GM21717 (cell line): ENCODE results near the gene C3orf22.
"Not testable (repeated sequence)": the region's sequence is repeated elsewhere in the genome, so short reads cannot be mapped to it uniquely, and the experiment has no call there.

Experiments
- ATAC-seq: cut with Tn5 transposase; IDR thresholded peaks from one replicate; pipeline ENCODE4 v1.9.1; 2021; ENCODE audit warnings: mild to moderate bottlenecking, moderate library complexity; ENCODE audit not compliant: unreplicated experiment

Gene C3orf22, protein sequence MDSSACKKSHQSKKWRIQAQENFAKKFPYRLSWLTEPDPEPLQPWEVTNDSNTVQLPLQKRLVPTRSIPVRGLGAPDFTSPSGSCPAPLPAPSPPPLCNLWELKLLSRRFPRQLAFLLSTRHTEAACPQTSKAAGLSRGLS

DNA sequence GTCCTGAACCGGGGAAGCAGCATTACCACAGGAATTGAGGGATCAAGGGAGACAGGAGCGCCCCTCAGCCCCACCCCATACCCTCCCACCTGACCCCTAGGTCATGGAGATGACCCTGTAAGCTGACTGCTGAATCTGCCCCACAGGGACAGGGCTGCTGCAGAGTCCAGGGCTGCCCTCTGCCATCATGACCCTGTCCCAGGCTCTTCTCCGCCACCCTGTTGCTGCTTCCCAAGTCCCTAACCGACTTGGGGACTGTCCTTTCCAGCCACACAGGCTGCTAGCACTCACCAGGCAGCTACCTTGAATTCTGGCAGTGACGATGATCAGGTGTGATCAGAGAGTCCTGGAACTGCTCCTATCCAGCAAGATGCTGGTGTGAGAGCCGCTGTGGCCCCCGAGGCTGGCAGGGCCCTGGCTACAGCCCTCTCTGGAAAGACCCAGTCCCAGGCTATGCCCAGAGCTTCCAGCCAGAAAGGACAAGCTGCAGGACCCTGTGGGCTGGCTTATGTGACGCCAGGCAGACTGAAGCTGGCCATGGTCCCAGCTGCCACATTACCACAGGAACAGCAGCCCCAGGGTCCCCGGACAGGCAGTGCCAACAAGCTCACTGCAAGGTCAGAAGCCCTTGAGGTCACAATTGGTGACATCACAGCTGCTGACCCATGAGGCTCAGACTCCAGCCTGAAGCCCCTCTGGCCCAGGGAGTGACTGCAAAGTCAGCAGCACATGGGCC lies at the start of gene C3orf22:
Gene C3orf22, minus strand, starts transcription at position 597 of the 736 bp plus-strand sequence. CDS start 5,542 bp downstream, outside the sequence.
- ATAC-seq, result no peak

- no peak for ATAC-seq
Measured at GRCh38 chr3:126607214-126607908, 48.6 kb upstream of the C3orf22 start.

DNA sequence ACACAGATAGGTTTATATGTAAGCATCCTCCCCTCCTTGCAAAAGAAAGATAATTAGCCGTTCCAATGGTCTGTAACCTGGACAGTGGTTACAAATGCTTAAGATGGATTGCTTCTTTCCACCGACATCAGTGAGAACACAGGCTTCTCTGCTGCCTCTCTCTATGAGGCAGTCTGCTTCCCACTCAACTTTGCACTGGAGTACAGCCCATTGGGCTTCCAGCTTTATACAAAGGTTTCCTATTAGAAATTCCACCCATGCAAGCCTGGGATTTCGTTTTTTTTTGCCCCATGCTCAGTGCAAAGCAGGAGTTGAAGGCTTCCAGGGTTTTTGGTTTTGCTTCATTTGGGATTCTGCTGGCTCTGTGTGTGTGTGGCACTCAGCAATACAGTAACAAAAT lies 47.3 kb upstream of the C3orf22 start:
- no peak for ATAC-seq

DNA sequence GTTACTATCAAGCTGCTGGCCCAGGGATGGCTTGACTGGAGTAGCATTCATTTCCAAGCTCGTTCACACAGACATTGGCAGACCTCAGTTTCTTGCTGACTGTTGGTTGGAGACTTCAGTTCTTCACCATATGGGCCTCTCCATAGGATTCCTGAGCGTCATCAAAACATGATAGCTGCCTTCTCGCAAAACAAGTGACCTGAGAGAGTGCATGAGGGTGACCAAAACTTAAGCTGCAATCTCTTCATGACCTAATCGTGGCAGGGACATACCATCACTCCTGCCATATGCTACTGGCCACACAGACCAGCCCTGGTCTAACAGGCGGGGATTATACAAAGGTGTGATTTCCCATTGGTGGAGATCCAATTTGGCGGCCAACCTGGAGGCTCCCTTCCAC lies 46.0 kb upstream of the C3orf22 start:
- no peak for ATAC-seq

DNA sequence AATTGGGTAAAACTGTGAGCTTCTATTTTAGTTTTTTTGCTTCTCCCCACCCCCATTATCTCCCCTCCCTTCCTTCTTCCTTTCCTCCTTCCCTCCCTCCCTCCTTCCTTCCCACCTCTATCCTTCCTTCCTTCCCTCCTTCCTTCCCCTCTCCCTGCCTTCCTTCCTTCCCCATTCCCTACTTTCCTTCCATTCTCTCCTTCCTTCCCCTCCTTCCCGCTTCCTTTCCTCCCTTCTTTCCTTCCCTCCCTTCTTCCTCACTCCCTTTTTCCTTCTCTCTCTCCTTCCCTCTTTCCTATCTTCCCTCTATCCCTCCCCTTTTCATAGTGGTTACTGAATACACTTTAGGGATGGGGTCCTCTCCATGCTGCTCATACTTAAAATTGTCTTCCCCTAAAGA lies 40.4 kb upstream of the C3orf22 start:
- no peak for ATAC-seq

DNA sequence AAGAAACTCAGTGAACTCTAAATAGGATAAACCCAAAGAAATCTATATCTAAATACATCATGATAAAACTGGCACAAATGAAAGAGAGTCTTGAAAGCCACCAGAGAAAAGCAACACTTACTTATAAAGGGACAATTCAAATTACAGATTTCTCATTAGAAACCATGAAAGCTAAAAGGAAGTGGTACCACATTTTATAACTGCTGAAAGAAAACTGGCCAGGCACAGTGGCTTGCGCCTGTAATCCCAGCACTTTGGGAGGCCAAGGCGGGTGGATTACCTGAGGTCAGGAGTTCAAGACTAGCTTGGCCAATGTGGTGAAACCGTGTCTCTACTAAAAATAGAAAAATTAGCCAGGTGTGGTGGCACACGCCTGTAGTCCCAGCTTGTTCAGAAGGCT lies 36.7 kb upstream of the C3orf22 start:
- ATAC-seq, result not testable (repeated sequence)

DNA sequence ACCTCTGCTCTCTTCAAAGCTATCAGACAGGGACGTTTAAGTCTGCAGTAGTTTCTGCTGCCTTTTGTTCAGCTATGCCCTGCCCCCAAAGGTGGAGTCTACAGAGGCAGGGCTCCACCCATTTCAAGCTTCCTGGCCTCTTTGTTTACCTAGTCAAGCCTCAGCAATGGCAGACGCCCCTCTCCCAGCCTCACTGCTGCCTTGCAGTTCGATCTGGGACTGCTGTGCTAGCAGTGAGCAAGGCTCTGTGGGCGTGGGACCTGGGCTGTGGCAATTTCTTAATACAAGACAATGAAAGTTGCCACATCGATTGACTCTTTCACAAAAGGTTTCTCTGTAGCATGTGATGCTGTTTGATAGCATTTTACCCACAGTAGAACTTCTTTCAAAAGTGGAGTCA lies 32.8 kb upstream of the C3orf22 start:
- not testable (repeated sequence) for ATAC-seq

DNA sequence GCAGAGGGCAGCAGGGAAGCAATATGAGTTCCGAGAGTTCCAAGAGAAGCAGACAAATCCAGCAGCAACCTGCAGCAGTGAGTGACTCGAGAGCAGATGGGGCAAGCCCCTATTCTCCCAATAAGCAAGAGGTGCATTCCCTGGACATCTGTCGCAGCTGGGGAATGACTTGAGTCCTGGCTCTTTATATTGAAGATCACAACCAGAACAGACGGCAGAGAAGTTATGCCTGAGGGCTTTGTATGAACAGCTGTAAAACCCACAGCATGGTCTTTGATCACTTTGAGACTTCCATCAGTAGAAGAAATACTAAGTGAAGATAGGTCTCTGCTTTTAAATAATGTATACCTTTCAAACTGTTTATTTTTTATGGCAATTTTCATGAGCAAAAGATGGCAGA lies 23.6 kb upstream of the C3orf22 start:
- no peak for ATAC-seq

DNA sequence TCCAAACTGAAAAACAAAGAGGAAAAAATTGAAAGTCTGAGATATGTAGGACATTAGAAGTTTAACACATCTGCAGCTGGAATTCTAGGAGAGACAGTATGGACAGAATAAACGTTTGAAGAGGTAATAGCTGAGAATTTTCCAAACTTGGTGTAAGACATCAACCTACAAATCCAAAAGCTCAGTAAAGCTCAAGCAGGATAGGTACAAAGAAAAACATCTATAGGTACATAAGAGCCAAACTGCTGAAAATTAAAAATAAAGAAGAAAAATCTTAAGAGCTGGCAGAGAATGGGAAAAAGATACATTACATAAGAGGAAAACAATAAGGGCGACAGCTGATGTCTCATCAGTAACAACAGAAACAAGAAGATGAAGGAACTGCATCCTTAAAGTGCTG lies 22.8 kb upstream of the C3orf22 start:
- no peak for ATAC-seq

- ATAC-seq, result no peak
Measured at GRCh38 chr3:126580746-126581145, 22.0 kb upstream of the C3orf22 start.

DNA sequence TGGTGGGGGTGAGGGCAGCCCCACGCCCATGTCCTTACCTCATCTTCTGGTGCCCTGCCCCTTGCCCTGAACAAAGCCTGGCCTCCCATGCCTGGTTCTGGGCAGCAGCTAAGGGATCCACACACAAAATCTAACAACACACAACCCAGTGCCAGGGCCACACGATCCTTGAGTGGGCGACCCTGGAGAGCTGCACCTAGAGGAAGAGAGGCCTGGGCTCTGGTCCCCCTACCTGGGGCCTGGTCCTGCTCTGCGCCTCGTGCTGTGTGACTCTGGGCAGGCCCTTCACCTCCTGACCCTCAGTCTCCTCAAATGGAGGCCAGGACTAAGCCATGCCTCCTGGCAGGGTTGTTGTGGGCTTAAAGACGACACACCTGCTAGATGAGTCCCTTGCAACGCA lies 20.0 kb upstream of the C3orf22 start:
- ATAC-seq, result no peak

- ATAC-seq, result no peak
Measured at GRCh38 chr3:126577261-126577660, 18.5 kb upstream of the C3orf22 start.

DNA sequence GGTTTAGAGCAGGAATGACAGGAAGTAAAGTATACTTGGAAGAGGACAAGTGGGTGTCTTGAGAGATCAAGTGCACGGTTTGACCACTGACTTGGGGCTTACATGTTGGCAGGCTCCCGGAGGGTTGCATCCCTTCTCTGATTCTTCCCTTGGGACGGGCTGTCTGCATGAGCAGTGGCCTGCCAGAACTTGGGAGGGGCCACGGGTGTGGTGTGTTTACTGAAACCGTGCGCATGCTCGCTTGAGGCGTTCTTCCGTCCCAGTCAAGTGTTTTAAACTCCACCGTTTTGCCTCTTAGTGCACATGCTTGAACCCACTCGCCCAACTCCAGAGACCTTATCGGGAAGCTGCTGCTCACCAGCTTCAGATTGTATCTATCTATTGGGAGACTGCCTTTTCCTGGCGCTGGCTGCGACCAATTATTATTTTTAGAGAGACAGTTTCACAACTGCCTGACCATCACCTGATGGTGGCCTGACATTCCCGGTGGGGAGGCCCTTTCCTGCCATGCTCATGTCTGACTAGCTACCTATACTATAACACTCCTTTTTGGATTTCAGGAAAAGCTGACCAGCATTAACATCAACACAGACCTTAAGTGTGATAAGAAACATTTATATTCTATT lies 14.9 kb upstream of the C3orf22 start:
- no peak for ATAC-seq

DNA sequence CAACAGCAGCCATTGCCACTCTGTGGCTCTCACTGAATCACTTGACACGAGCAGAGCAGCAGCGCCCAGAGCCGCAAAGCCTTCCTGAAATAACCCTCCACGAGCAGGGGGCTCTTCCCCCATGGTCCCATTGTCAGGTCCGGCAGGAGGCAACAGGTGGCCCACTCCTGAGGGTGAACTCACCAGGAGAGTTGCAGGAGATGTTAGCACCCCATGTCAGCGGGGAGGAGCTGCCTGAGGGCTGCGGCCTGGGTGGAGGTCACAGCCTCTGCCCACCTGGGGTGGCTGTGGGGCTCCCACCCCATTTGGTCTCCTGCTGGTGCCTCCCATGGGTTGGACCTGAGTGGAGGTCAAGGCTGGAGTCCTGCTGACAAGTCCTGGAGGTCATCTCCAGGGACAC lies 12.3 kb upstream of the C3orf22 start:
- ATAC-seq, result no peak

DNA sequence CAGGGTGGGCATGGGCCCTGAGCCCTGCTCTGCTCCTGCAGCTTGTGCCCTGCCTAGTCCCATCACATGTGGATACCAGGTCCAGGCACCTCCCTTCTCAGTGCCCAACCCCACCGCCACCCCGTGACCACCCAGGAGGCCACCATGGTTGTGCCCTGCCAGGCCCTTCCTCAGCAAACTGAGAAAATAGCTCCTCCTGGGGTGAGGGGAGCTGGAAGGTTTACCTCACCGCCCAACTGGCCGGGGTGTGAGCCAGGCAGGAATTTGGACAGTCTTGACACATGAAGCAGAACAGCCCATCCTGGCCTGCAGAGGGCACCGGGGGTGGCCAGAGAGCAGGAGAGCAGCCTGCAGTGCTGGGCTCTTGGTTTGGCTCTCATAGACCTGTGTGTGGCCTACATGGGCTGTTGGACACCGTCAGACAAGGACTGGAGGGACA lies 11.4 kb upstream of the C3orf22 start:
- ATAC-seq, result no peak

DNA sequence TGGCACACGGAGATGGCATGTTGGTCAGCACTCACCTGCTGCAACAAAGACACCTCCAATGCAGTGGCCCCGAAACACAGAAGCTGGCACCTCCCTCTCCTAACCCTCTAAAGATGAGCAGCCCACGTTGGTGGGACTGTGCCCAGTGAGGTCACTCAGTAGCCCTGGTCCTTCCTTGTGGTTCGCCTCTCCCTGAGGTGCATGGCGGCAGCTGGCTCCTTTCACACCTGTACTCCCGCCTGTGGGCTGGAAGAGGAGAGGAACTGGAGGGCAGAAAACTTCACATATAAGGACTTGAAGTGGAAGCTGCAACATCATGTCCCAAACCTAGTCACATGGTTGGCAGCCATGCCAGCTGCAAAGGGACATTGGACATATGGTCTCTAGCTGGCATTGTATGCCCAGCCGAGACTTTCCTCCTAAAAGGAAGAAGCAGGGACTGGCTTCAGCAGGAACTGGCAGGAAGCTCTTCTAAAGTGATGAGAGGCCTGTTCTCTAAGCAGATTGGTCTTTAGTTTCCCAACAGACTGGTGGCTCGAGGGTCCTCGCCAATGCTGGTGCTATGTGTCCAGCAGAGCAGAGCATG lies 10.8 kb upstream of the C3orf22 start:
- ATAC-seq, result no peak

DNA sequence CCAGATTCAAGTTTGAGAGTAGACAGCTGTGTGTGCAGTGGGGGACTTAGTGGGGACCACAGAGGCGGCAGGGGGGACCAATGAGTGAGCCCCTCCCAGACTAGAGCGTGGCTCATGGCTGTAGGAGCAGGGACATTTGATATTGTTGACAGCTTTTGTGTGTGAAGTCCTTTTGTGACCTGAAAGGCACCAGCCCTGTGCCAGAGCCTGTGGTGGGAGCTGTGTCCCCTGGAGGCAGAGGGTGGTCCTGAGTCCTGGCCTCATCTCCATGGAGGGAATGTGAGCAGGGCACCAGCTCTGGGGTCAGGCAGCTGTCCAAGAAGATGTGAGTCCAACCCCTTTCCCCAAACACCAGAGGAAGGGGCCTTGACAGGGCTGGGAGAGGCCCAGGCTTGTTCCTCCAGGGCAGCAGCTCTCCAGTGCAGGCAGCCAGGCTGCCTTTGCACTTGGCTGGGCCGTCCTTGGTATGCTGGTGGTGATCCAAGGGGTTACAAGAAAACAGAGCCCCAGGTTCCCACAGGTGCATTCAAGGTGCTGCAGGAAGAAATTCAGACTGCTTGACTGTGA lies 10.1 kb upstream of the C3orf22 start:
- no peak for ATAC-seq

GRCh38 chr3:126567696-126568438 lies 9.1 kb upstream of the C3orf22 start:
- ATAC-seq, result no peak

DNA sequence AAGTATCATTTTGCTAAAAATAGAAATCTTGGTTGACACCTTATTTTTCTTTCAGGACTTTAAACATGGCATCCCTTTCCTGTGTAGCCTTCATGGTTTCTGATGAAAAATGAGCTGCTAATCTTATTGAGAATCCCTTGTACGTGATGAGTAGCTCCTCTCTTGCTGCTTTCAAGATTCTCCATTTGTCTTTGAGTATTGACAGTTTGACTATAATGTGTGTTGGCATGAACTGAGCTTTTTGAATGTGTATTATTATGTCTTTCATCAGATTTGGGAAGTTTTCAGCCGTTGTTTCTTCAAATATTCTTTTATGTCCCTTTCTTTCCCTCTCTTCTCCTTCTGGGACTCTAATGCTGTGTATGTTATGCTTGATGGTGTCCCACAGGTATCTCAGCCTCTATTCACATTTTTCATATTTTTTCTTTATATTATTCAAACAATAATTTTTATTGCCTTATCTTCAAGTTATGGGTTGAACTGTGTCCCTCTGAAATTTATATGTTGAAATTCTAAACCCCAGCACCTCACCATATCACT lies 4.1 kb upstream of the C3orf22 start:
- ATAC-seq, result no peak

DNA sequence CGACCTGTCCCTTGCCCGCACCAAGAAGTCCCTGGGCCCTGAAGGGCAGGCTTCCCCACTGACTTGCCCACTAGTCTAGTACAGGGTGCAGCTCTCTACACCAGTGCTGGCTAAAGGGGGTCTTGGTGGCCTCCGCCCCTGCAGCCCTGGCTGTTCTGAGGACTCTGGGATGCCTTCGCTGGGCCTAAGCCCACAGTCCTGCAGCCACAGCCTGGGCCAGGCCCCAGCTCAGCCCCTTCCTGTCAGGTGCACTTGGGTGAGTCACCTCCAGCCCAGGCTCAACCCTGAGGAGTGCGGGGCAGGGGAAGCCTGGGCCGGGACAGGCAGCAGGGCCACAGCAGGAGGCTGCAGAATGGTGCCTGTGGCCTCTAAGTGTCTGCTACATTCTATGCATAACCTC lies 971 bp downstream of the C3orf22 start:
- ATAC-seq, result no peak
